T follicular helper cell (primary cell): ENCODE data around the gene NRP1.
"Not testable (repeated sequence)": the region's sequence is repeated elsewhere in the genome, so short reads cannot be mapped to it uniquely, and the experiment has no call there.

Source experiments
- DNase-seq: peaks from one replicate; pipeline ENCODE4 v3.0.0-alpha.2; 2020; ENCODE audit warnings: low read depth
- total RNA-seq, 2 experiments: gene quantifications; one replicate each; lab custom pipeline; 2026; lab: John Stamatoyannopoulos, UW

NRP1 gene
- total RNA-seq, result 0.06 to 5.5 reads per million in 2 experiments

- DNase-seq, result no peak
Observed at GRCh38 chr10:33334153-33334804, at the start of gene NRP1. Gene NRP1, minus strand, starts transcription at chr10:33334667. Its CDS starts 285 bp downstream, at chr10:33334382.

- DNase-seq, result not testable (repeated sequence)
Observed at GRCh38 chr10:33384201-33384600, 49.7 kb upstream of the NRP1 start.

- DNase-seq, result no peak
Observed at GRCh38 chr10:33382921-33383713, 48.6 kb upstream of the NRP1 start.

GRCh38 chr10:33382216-33382600 lies 47.7 kb upstream of the NRP1 start:
- no peak for DNase-seq

GRCh38 chr10:33381451-33382215 lies 47.2 kb upstream of the NRP1 start:
- DNase-seq, result no peak

- no peak for DNase-seq
Observed at GRCh38 chr10:33377658-33378025, 43.2 kb upstream of the NRP1 start.

GRCh38 chr10:33376976-33377657 lies 42.6 kb upstream of the NRP1 start:
- DNase-seq, result no peak

GRCh38 chr10:33376476-33376875 lies 42.0 kb upstream of the NRP1 start:
- no peak for DNase-seq

GRCh38 chr10:33373263-33373662 lies 38.8 kb upstream of the NRP1 start:
- DNase-seq, result no peak

- no peak for DNase-seq
Observed at GRCh38 chr10:33371234-33371633, 36.8 kb upstream of the NRP1 start.

- no peak for DNase-seq
Observed at GRCh38 chr10:33370434-33370930, 36.0 kb upstream of the NRP1 start.

- no peak for DNase-seq
Observed at GRCh38 chr10:33368086-33368485, 33.6 kb upstream of the NRP1 start.

- no peak for DNase-seq
Observed at GRCh38 chr10:33365871-33366411, 31.5 kb upstream of the NRP1 start.

GRCh38 chr10:33365301-33365700 lies 30.8 kb upstream of the NRP1 start:
- DNase-seq, result no peak

- DNase-seq, result no peak
Observed at GRCh38 chr10:33363106-33363505, 28.6 kb upstream of the NRP1 start.

GRCh38 chr10:33358016-33358415 lies 23.5 kb upstream of the NRP1 start:
- no peak for DNase-seq

- no peak for DNase-seq
Observed at GRCh38 chr10:33355274-33355673, 20.8 kb upstream of the NRP1 start.

- no peak for DNase-seq
Observed at GRCh38 chr10:33353853-33354252, 19.4 kb upstream of the NRP1 start.

- no peak for DNase-seq
Observed at GRCh38 chr10:33353334-33353733, 18.9 kb upstream of the NRP1 start.

GRCh38 chr10:33352615-33353014 lies 18.1 kb upstream of the NRP1 start:
- no peak for DNase-seq

- DNase-seq, result no peak
Observed at GRCh38 chr10:33352175-33352574, 17.7 kb upstream of the NRP1 start.

GRCh38 chr10:33350041-33350440 lies 15.6 kb upstream of the NRP1 start:
- no peak for DNase-seq
